NCI-H128 (cell line): ENCODE results near the gene FCRL5.
"Not testable (repeated sequence)": the region's sequence is repeated elsewhere in the genome, so short reads cannot be mapped to it uniquely, and the experiment has no call there.

ENCODE experiments used
- DNase-seq: peaks from one replicate; lab custom pipeline; 2025; ENCODE audit not compliant: unreplicated experiment; lab: John Stamatoyannopoulos, UW

FCRL5 gene

DNA sequence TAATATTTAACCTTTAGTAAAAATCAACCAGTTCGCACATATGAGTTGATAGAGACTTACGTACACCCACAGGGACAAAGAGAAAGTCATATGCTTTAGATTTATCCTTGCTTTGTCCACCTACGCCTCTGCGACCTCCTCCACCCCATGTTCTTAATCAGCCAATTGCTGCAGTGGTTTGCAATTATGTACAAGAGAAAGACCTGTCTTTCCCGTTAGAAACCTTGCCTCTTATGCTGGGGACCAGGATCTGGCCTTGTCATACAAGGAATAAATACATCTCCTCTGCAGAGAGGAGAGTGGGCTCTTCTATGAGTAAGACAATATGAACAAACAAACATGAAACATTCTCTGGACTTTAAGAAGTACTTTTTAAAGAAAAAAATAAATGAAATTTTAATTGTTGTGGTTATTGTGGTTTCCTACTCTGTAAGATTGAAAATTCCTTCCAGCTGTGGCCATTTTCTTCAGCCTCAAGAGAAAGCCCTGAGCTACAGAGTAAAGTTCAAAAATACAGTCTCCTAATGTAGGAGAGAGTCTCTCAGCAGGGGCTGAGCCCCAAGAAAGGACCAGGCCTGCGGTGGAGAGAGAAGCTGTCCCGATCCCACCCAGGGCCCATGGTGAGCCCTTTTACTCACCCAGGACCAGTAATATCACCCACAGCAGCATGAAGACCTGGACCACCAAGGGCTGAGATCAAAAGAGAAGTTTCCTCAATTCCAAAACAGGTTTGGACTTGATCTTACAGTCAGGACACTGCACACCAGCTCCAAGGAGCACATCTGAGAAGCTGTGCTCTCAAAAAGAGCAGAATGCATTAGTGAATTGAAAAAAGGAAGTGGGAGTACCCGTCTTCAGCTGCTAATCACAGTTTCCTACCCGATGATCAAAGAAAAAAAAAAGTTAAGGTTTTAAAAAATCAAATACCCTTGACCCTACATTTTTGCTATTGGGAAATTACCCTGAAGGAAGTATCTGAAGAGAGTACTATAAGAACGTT, at the start of gene FCRL5:
FCRL5 (minus strand) TSS at position 822 of the 1,000 bp plus-strand sequence; CDS start at position 669, 153 bp downstream.
- DNase-seq, result no peak

- no peak for DNase-seq
Observed at GRCh38 chr1:157600236-157600635, 47.9 kb upstream of the FCRL5 start.

DNA sequence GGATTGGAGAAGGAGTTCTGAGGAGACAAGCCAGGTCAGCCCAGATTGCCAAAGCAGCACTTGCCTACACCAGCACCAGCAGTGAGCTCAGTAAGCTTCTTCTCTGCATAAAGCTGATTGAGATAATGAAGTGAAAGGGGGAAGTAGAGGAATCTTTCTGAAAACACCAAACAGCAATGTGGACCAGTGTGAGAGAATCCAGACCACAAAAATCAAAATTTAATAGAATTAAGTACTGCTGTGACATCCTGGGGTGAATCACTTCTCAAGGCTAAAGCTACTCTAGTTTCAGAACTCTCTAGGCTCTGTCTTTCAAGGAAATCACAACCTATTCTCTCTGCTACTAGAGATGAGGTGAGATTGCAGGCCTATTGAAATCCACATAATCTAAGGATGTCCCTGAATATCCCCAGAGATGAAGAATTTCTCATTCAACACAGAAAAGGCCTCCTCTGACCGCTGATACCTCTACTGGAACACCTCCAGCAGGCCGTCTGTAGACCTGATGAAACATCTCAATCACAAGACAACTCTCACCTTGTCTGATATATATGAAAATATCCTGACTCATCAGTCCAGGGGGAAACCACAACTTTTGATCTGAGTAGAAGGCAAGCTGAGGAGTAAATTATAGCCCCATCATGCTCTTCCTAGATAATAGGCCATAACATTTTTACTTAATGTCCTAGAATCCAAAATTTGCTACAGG, 45.8 kb upstream of the FCRL5 start, which contains the start of gene FCRL4:
FCRL4 (minus strand) TSS at position 127 of the 709 bp plus-strand sequence. CDS start 141 bp downstream, outside the sequence.
- no peak for DNase-seq

GRCh38 chr1:157596384-157596783, 44.1 kb upstream of the FCRL5 start:
- DNase-seq, result no peak

GRCh38 chr1:157595356-157595755, 43.0 kb upstream of the FCRL5 start:
- DNase-seq, result no peak

DNA sequence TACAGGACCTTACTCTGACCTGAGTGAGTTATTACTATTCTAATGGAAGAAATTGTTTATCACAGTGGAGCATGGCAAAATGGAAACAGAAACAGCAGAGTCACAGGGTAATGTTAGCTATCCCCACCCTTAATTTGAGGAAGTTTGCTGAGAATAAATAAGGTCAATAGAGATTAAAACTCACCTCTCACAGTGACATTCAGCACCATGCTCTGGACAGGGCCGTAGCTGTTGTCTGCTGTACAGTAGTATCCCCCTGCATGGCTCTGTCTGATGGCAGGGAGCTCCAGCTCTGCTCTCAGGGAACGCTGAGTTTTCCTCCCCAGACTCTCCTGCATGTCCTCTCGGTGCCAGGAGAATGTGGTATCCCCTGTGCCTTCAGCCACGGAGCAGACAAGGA, 33.7 kb upstream of the FCRL5 start:
- no peak for DNase-seq

- DNase-seq, result no peak
Observed at GRCh38 chr1:157584503-157584902, 32.2 kb upstream of the FCRL5 start.

- DNase-seq, result no peak
Observed at GRCh38 chr1:157580828-157581210, 28.5 kb upstream of the FCRL5 start.

DNA sequence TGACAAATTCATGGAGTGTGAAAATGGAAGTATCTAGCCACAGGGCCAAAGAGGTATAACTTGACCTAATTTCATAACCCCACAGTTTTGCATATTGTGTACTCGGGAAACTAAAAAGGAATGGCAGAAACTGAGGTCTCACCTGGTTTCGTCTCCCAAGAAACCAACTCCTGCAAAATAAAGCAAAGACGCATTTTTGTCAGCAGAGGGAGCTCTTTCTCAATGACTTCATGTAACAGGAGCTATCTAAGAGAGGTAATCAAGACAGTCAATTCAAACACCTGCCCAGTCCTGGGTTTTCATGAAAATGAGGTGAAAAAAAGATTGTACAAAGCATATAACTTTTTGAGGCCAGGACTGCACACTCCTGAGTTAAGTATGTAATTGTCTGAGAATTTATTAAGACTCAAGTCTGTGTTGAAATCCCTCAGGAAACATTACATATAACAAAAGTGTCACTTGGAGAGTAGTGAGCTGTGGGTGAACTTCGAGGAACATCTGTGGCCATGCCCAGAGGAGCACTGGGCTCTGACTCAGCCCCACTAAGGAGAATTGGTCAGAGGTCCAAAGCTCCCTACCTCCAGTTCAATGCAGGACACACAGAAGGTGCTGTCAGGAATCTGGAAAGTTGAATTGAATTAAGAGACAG, 28.0 kb upstream of the FCRL5 start:
- DNase-seq, result peak; percentile 28

- DNase-seq, result no peak
Observed at GRCh38 chr1:157577420-157577819, 25.1 kb upstream of the FCRL5 start.

DNA sequence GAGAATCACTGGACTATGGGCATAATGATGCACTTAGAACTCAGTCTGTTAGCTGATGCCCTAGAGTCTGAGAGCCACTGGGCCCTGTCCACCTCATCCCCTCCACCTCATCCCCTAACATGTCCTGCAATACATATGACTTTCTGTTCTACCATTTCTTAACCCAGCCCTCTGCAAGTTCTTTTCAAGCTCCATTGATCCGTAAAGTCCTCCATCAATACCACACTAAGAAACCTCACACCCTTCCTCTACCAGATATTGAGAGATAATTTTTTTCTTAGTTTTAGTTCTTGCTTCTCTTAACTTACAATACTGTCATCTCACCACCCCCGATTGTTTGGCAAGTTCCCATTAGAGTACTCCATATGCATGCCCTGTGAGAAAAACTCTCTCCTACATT, 23.4 kb upstream of the FCRL5 start:
- DNase-seq, result no peak

DNA sequence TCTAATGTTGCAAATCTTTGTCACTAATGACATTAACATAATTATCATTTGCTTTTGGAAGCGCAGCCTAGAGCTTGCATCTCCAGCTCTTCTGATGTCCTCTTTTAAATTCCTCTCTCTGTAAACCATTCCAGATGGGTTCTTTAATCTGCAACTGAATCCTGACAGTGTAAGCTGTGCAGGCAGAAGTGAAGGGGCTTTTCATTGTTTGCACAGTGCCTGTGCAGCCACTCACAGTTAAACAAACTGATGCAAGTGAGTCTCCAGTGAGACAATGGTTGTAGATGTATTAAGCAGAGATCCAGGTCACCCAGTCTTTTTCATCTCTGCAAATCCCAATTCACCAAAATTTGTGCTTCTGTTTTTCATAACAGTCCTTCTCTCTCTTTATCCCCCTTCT, 22.5 kb upstream of the FCRL5 start:
- no peak for DNase-seq

DNA sequence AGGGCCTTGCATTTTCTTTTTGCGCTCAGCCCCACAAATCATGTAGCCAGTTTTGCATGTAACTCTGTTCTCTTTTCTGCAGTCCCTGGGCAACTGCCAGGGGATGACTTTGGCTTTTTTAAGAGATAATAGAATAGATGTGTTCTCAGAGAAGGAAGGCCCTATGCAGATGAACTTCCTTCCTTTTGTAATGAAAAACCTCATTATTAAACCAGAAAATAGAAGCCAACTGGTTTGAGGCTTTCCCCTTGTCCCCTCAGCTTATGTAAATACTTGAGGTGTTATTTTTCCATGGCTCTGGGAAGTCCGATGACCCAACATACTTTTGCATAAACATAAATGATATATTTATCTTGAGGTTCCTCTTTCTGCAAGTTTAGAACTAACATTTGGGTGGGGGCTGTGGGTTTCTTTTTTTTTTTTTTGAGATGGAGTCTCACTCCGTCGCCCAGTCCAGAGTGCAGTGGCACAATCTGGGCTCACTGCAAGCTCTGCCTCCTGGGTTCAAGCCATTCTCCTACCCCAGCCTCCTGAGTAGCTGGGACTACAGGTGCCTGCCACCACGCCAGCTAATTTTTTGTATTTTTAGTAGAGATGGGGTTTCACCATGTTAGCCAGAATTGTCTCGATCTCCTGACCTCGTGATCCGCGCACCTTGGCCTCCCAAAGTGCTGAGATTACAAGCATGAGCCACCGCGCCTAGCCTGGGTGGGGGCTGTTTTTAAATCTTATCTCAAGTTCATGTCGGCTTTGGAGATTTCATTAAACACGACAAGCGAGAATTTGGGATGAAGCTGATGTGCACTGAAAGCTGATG, 14.4 kb upstream of the FCRL5 start:
- no peak for DNase-seq

GRCh38 chr1:157562515-157562914, 10.2 kb upstream of the FCRL5 start:
- no peak for DNase-seq

DNA sequence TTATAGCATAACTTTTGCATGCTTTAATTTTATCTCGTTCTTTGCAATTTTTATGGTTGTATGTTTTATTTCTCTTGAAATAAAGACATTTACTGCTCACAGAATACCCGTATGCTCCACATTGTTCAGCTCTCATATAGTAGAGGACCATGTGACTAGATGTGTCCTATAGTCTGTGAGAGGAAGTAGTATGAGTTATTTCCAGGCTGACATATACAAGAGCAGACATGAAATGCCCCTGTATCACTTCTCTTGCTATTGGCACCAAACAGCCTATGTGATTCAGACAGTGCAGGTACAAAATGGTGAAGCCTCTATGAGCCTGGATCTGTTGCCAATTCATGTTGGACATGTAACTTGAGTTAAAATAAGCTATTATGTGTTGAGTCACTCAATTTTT, 5.8 kb upstream of the FCRL5 start:
- DNase-seq, result no peak

DNA sequence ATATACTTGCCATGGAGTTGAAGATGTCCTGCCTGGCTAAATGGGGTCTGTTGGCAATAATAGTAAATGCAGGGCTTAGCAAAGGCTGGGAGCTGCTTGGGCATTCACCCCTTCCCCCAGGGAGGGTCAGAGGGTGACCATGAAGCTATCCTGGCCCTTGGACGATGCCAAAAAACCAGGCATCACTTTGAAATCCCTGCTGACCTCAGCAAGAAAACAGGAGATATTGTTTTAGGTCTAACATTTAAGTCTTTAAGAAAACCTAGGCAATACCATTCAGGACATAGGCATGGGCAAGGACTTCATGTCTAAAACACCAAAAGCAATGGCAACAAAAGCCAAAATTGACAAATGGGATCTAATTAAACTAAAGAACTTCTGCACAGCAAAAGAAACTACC, 4.2 kb downstream of the FCRL5 start:
- not testable (repeated sequence) for DNase-seq

- DNase-seq, result no peak
Observed at GRCh38 chr1:157542676-157543075, 9.6 kb downstream of the FCRL5 start.

DNA sequence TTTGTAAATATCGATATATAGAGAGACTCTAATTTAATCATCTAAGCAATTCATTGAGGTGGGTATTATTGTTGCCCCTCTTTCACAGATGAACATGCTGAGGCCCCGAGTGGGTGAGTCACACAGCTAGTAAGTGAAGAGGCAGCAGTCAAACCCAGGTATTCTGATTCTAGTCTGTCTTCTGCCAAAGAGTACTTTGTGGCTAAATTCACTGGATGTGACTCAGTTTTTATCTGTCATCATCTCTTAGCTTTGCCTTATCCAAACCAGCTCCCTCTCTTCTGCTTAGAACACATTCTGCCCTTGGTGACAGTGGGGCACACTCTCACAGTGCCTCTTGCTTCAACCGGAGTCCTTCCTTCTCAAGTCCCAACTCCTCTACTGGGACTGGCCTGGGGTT, 11.5 kb downstream of the FCRL5 start:
- DNase-seq, result no peak

GRCh38 chr1:157540160-157540748, 12.1 kb downstream of the FCRL5 start:
- DNase-seq, result no peak

- DNase-seq, result no peak
Observed at GRCh38 chr1:157539568-157539967, 12.7 kb downstream of the FCRL5 start.
